GM13977 (cell line): ENCODE results near the gene CEMIP.

Experiments
- DNase-seq: peaks from one replicate; pipeline ENCODE4 v3.0.0; 2012; ENCODE audit warnings: low spot score
- CTCF ChIP-seq: IDR thresholded peaks from 2 replicates; pipeline ENCODE4 v1.5.1; 2012; ENCODE audit warnings: mild to moderate bottlenecking, control low read depth; ENCODE audit not compliant: insufficient read depth; ENCODE audit errors: extremely low read depth, missing control alignments
- in situ Hi-C: fragments of 300-500 bp; cut with MboI; formaldehyde crosslinking; loops from one replicate; pipeline ENCODE4 v1.12.0; 2022; ENCODE audit warnings: low sequenced_read_pairs, low pct_unique_long_range_greater_than_20kb, mixed read lengths, inconsistent platforms; ENCODE audit not compliant: unreplicated experiment

CEMIP gene

GRCh38 chr15:80822676-80823075 lies 43.5 kb downstream of the CEMIP start:
- in situ Hi-C loops: no loop called here
- DNase-seq: no peak
- TF ChIP-seq CTCF: no peak

GRCh38 chr15:80823120-80823519 lies 44.0 kb downstream of the CEMIP start:
- no peak for DNase-seq
- no peak for TF ChIP-seq CTCF
- in situ Hi-C loops: no loop called here

DNA sequence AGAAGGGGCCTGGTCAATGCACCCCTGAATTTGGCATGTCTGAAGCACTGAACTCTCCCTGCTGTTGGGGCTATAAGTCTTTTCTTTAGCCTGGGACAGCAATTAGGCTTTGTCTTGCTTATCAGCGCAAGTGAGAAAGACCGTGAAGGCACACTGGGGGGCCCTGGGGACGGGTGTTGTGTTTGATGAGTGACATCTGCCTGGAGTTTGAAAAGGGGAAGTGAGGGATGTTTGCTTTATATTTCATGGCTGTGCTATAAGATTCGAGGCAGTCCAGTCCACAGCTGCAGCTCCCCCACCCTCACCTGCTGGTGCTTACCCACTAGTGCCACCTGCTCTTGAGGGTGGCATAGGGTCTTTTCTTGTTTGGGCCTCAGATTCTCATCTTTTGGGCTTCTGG lies 44.8 kb downstream of the CEMIP start:
- DNase-seq: no peak
- TF ChIP-seq CTCF: no peak
- in situ Hi-C loops: no loop called here

DNA sequence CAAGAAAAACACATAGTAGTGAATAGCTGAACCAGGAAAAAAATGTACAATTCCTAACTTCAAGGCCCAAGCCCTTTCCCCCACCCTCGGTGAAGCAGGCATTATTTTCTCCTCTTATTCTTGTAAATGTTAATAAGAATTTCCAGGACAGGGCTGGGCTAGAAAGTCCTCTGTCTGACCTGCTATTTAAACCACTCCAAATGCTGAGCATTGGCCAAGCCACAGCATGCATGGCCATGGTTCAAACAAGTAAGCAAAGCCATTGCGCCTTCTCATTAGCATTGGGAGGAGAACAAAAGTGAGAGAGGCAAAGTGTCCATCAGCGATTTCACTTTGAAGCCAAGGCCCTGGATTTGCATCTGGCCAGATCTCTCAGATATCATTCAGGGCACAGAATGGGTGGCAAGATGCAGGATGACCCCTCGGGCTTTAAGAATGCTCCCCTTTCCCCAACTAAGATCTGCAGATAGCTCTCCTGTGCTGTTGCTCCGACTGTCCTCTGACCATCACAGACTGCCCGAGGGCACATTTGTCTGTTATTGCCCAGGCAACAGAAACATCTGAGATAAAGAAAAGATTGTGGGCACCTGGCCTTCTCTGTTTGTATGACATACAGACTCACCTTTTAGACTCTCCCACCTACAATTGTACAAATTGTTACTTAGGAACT lies 46.3 kb downstream of the CEMIP start:
- TF ChIP-seq CTCF: no peak
- DNase-seq: no peak
- in situ Hi-C loops: no loop called here

DNA sequence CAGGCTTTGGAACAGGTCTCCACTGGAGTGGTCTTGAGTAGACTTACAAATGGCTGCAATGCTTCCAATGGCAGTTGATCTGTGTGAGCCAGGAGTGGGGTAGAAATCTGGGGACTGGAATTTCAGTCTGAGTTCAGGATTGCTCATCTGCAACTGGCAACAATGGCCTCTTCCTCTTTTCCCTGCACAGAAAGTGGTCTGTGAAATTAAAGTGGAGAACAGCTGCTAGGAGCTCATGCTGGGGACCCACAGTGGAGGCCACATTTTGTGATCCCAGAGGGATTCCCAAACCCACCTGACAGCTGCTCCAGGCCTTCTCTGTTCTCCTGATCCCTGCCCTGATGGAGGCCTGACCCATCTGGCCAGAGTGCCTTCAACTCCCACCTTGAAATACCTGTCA lies 49.6 kb downstream of the CEMIP start:
- in situ Hi-C loops: no loop called here
- DNase-seq: no peak
- no peak for TF ChIP-seq CTCF

DNA sequence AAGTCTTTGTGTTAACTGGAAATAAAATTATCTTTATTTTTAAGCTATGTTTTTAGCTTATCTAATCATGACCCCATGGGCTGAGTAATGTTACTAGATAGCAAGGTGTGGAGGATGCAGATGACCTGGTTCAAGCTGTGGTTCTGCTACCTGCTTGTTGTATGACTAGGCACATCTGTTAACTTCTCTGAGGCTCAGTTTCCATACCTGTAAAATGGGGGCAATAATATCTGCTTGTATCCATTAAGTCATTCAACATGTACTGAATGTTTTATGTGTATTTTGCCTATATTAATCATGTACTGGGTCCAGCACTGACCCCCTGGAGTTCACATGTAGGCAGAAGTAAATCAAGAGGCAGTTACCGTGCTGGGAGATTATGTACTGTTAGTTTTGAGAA lies 51.5 kb downstream of the CEMIP start:
- no peak for DNase-seq
- in situ Hi-C loops: no loop called here
- TF ChIP-seq CTCF: no peak
